Tibial nerve (tissue), 4 donors: ENCODE measurements around the gene MSRB3. TPM values are rescaled to one million over a fixed set of nuclear protein-coding genes. Genes with fewer than 3 reads are reported as not detected.
"Not testable (repeated sequence)": the region's sequence is repeated elsewhere in the genome, so short reads cannot be mapped to it uniquely, and the experiment has no call there.

Experiments used
- DNase-seq, 2 donors: peaks; one replicate each; pipeline ENCODE4 v3.0.0-alpha.2; 2019; ENCODE audit warnings: low spot score in 2 of 2
- H3K27ac ChIP-seq, 4 donors: fragments of 200-600 bp; sonication (generic) in 3 of 4; one replicate each; pipeline ENCODE4 v1.5.1; 2017 to 2019; ENCODE audit warnings: mild to moderate bottlenecking in 1 of 4
- H3K27me3 ChIP-seq, 2 donors: fragments of 200-600 bp; sonication (generic) in 1 of 2; one replicate each; pipeline versions ENCODE4 v1.5.1 to v1.6.0; 2017 to 2019
- H3K36me3 ChIP-seq, 3 donors: fragments of 200-600 bp; sonication (generic); one replicate each; pipeline ENCODE4 v1.5.1; 2018 to 2019
- H3K4me1 ChIP-seq, 4 donors: fragments of 200-600 bp; sonication (generic) in 3 of 4; one replicate each; pipeline ENCODE4 v1.5.1; 2017 to 2019
- H3K4me3 ChIP-seq, 4 donors: fragments of 200-600 bp; sonication (generic) in 3 of 4; one replicate each; pipeline ENCODE4 v1.5.1; 2017 to 2019; ENCODE audit warnings: mild to moderate bottlenecking in 1 of 4, moderate library complexity in 1 of 4
- H3K9me3 ChIP-seq, 4 donors: fragments of 200-600 bp; sonication (generic) in 3 of 4; one replicate each; pipeline ENCODE4 v1.5.1; 2017 to 2019
- CTCF ChIP-seq, 5 experiments: fragments of 200-600 bp in 3 of 5; fragments of 450-650 bp in 2 of 5; sonication (generic) in 3 of 5; IDR thresholded peaks; one replicate each; pipeline ENCODE4 v1.5.1; 2016 to 2019; ENCODE audit warnings: antibody characterized with exemption in 5 of 5, mild to moderate bottlenecking in 3 of 5, moderate library complexity in 2 of 5
- EP300 ChIP-seq, 2 donors: sonication (generic); formaldehyde crosslinking; IDR thresholded peaks; one replicate each; pipeline ENCODE4 v1.6.1; 2017; ENCODE audit warnings: antibody characterized with exemption in 2 of 2, mild to moderate bottlenecking in 1 of 2
- POLR2A ChIP-seq, 2 donors: fragments of 450-650 bp; IDR thresholded peaks; one replicate each; pipeline ENCODE4 v1.6.1; 2017; ENCODE audit warnings: antibody characterized with exemption in 2 of 2, mild to moderate bottlenecking in 2 of 2, moderate library complexity in 2 of 2
- WGBS, 2 donors: methylation state at CpG; one replicate each; pipeline ENCODE4 v1.1.5; 2018; 5-methylcytosine and 5-hydroxymethylcytosine counted together
- total RNA-seq, 4 donors: library from RNA; depleted of rRNA; stranded (reverse); fragments of >200 nt; gene quantifications; one replicate each; pipeline ENCODE4 v1.1.0, GENCODE V29; 2016

The MSRB3 gene
- total RNA-seq, 4 donors from 2014 or later = 42.0 to 64.0 (median 47.9) TPM

GRCh38 chr12:65277994-65278575 is 398 bp upstream of the MSRB3 start:
- DNase-seq = no peak
- 21 to 26% methylated on average over 23 of the region's 23 CpGs for WGBS, 2 donors
- H3K27ac ChIP-seq = peak overlapping the region; percentile 80 to 94 (median 86)

GRCh38 chr12:65279369-65280112 is 1.1 kb downstream of the MSRB3 start:
- peak overlapping the region; percentile 64 to 96 (median 80) for H3K4me3 ChIP-seq
- H3K36me3 ChIP-seq = no peaks in the 10 kb centered on the region
- H3K27ac ChIP-seq = peak overlapping the region; percentile 80 to 94 (median 86)
- no peak for DNase-seq
- no peaks in the 10 kb centered on the region for H3K9me3 ChIP-seq
- 15% methylated on average over 17 to 23 of the region's 23 CpGs for WGBS, 2 donors
- TF ChIP-seq CTCF (IDR thresholded peaks at IDR 0.05) (no peak), EP300 (IDR thresholded peaks at IDR 0.05) (no peak), POLR2A (IDR thresholded peaks at IDR 0.05) (no peak)
- peaks cover 0 to 19% (median 0%) of the 10 kb centered on the region in 4 donors for H3K4me1 ChIP-seq
- H3K27me3 ChIP-seq = no peaks in the 10 kb centered on the region

More at GRCh38 chr12:65277994-65278575, 398 bp upstream of the MSRB3 start:
- H3K4me1 ChIP-seq = peaks cover 0 to 19% (median 0%) of the 10 kb centered on the region in 4 donors
- H3K9me3 ChIP-seq = no peaks in the 10 kb centered on the region
- TF ChIP-seq POLR2A (IDR thresholded peaks at IDR 0.05) (no peak), EP300 (IDR thresholded peaks at IDR 0.05) (no peak), CTCF (IDR thresholded peaks at IDR 0.05) (no peak)
- peak overlapping the region; percentile 64 to 96 (median 80) for H3K4me3 ChIP-seq
- no peaks in the 10 kb centered on the region for H3K36me3 ChIP-seq
- no peaks in the 10 kb centered on the region for H3K27me3 ChIP-seq

- Histone ChIP-seq H3K27me3 (no peaks in the 10 kb centered on the region), H3K4me1 (peaks cover 0 to 19% (median 0%) of the 10 kb centered on the region in 4 donors)
- WGBS, 2 donors = 52 to 62% methylated on average over 3 of the region's 3 CpGs
Observed at GRCh38 chr12:65280306-65280705, 1.8 kb downstream of the MSRB3 start.

GRCh38 chr12:65282840-65283239 is 4.4 kb downstream of the MSRB3 start:
- no peak for TF ChIP-seq EP300 (IDR thresholded peaks at IDR 0.05)
- no peak for TF ChIP-seq POLR2A (IDR thresholded peaks at IDR 0.05)
- TF ChIP-seq CTCF (IDR thresholded peaks at IDR 0.05) = no peak
- H3K4me1 ChIP-seq = peaks cover 0 to 17% (median 0%) of the 10 kb centered on the region in 4 donors
- no peak overlapping the region for H3K4me3 ChIP-seq
- H3K36me3 ChIP-seq = no peaks in the 10 kb centered on the region
- H3K27ac ChIP-seq = no peak overlapping the region
- WGBS, 2 donors = 86 to 90% methylated on average over 1 of the region's 1 CpG
- DNase-seq = no peak
- no peaks in the 10 kb centered on the region for H3K27me3 ChIP-seq
- H3K9me3 ChIP-seq = no peaks in the 10 kb centered on the region

More at GRCh38 chr12:65280306-65280705, 1.8 kb downstream of the MSRB3 start:
- DNase-seq = no peak
- H3K27ac ChIP-seq = no peak overlapping the region
- no peak for TF ChIP-seq CTCF (IDR thresholded peaks at IDR 0.05)
- TF ChIP-seq EP300 (IDR thresholded peaks at IDR 0.05) = no peak
- no peak for TF ChIP-seq POLR2A (IDR thresholded peaks at IDR 0.05)
- H3K4me3 ChIP-seq = no peak overlapping the region
- H3K9me3 ChIP-seq = no peaks in the 10 kb centered on the region
- no peaks in the 10 kb centered on the region for H3K36me3 ChIP-seq

GRCh38 chr12:65285532-65285931 is 7.0 kb downstream of the MSRB3 start:
- H3K36me3 ChIP-seq, H3K27ac ChIP-seq, H3K27me3 ChIP-seq, H3K4me1 ChIP-seq, DNase-seq, H3K4me3 ChIP-seq, H3K9me3 ChIP-seq: not testable (repeated sequence)
- WGBS, 2 donors = 95% methylated on average over 7 of the region's 7 CpGs
